HEK293 (cell line): ENCODE data around the gene MND1.
A peak's percentile ranks its signal among the peaks of the same experiment; 100 is the strongest.

ENCODE experiments used
- GLIS2 ChIP-seq: fragments of 450-650 bp; formaldehyde crosslinking; IDR thresholded peaks from 2 replicates; pipeline ENCODE4 v1.5.1; 2016; ENCODE audit warnings: missing biosample characterization, missing genetic modification characterization
- HOXA7 ChIP-seq: sonication (generic); formaldehyde crosslinking; IDR thresholded peaks from 2 replicates; pipeline ENCODE4 v1.8.1; 2022; ENCODE audit warnings: missing genetic modification reagents, borderline replicate concordance
- HOXC10 ChIP-seq: sonication (generic); formaldehyde crosslinking; IDR thresholded peaks from 2 replicates; pipeline ENCODE4 v1.8.1; 2023; ENCODE audit warnings: mild to moderate bottlenecking, missing genetic modification reagents
- KLF16 ChIP-seq: fragments of 450-650 bp; formaldehyde crosslinking; IDR thresholded peaks from 2 replicates; pipeline ENCODE4 v1.5.1; 2017; ENCODE audit warnings: missing biosample characterization, missing genetic modification characterization
- TCF7L2 ChIP-seq: IDR thresholded peaks from 2 replicates; pipeline ENCODE4 v1.6.1; 2011; ENCODE audit warnings: low read depth, mild to moderate bottlenecking, inconsistent platforms, low read length, moderate library complexity, borderline replicate concordance
- ZBTB17 ChIP-seq: fragments of 450-650 bp; formaldehyde crosslinking; IDR thresholded peaks from 2 replicates; pipeline ENCODE4 v1.5.1; 2016; ENCODE audit warnings: missing biosample characterization, missing genetic modification characterization
- ZFP3 ChIP-seq: fragments of 450-650 bp; formaldehyde crosslinking; IDR thresholded peaks from 2 replicates; pipeline ENCODE4 v1.5.1; 2016; ENCODE audit warnings: low read depth, missing biosample characterization, missing genetic modification characterization
- ZFP37 ChIP-seq: fragments of 450-650 bp; formaldehyde crosslinking; IDR thresholded peaks from 2 replicates; pipeline ENCODE4 v1.5.1; 2016; ENCODE audit warnings: missing biosample characterization, missing genetic modification characterization
- ZNF132 ChIP-seq: fragments of 450-650 bp; formaldehyde crosslinking; IDR thresholded peaks from 2 replicates; pipeline ENCODE4 v1.5.1; 2017; ENCODE audit warnings: missing biosample characterization, missing genetic modification characterization, borderline replicate concordance
- ZNF133 ChIP-seq: fragments of 450-650 bp; formaldehyde crosslinking; IDR thresholded peaks from 2 replicates; pipeline ENCODE4 v1.5.1; 2016; ENCODE audit warnings: missing biosample characterization, missing genetic modification characterization
- ZNF146 ChIP-seq: fragments of 450-650 bp; formaldehyde crosslinking; IDR thresholded peaks from 2 replicates; pipeline ENCODE4 v1.5.1; 2016; ENCODE audit warnings: missing biosample characterization, missing genetic modification characterization
- ZNF175 ChIP-seq: fragments of 450-650 bp; formaldehyde crosslinking; IDR thresholded peaks from 2 replicates; pipeline ENCODE4 v1.5.1; 2016; ENCODE audit warnings: missing biosample characterization, missing genetic modification characterization
- ZNF23 ChIP-seq: fragments of 450-650 bp; formaldehyde crosslinking; IDR thresholded peaks from 2 replicates; pipeline ENCODE4 v1.5.1; 2016; ENCODE audit warnings: missing biosample characterization, missing genetic modification characterization, borderline replicate concordance
- ZNF274 ChIP-seq, 2 experiments: fragments of 200-500 bp in 1 of 2; fragments of 450-650 bp in 1 of 2; sonication (Bioruptor generic) in 1 of 2; formaldehyde crosslinking in 1 of 2; IDR thresholded peaks; 2 replicates each; pipeline versions ENCODE4 v1.5.1 to v1.6.1; 2014 to 2016; ENCODE audit warnings: borderline replicate concordance in 1 of 2, inconsistent platforms in 1 of 2, low read length in 1 of 2, missing biosample characterization in 1 of 2, missing genetic modification characterization in 1 of 2
- ZNF48 ChIP-seq: fragments of 450-650 bp; formaldehyde crosslinking; IDR thresholded peaks from 2 replicates; pipeline ENCODE4 v1.5.1; 2016; ENCODE audit warnings: missing biosample characterization, missing genetic modification characterization
- ZNF510 ChIP-seq: fragments of 450-650 bp; formaldehyde crosslinking; IDR thresholded peaks from 2 replicates; pipeline ENCODE4 v1.5.1; 2018; ENCODE audit warnings: mild to moderate bottlenecking, missing genetic modification characterization, missing biosample characterization; ENCODE audit not compliant: insufficient replicate concordance
- ZNF549 ChIP-seq: fragments of 450-650 bp; IDR thresholded peaks from 2 replicates; pipeline ENCODE4 v1.5.1; 2018; ENCODE audit warnings: missing biosample characterization, missing genetic modification characterization, mild to moderate bottlenecking, inconsistent platforms, moderate library complexity
- ZNF555 ChIP-seq: fragments of 450-650 bp; formaldehyde crosslinking; conservative IDR thresholded peaks from 2 replicates; pipeline ENCODE4 v1.5.1; 2017; ENCODE audit warnings: missing biosample characterization, mild to moderate bottlenecking, missing genetic modification characterization, inconsistent platforms
- ZNF623 ChIP-seq: fragments of 450-650 bp; formaldehyde crosslinking; IDR thresholded peaks from 2 replicates; pipeline ENCODE4 v1.5.1; 2016; ENCODE audit warnings: missing biosample characterization, missing genetic modification characterization
- ZNF707 ChIP-seq: fragments of 450-650 bp; formaldehyde crosslinking; IDR thresholded peaks from 2 replicates; pipeline ENCODE4 v1.5.1; 2016; ENCODE audit warnings: missing biosample characterization, missing genetic modification characterization
- ZNF776 ChIP-seq: fragments of 450-650 bp; formaldehyde crosslinking; IDR thresholded peaks from 2 replicates; pipeline ENCODE4 v1.5.0; 2017; ENCODE audit warnings: missing biosample characterization, missing genetic modification characterization, borderline replicate concordance
- ZNF792 ChIP-seq: fragments of 450-650 bp; formaldehyde crosslinking; IDR thresholded peaks from 2 replicates; pipeline ENCODE4 v1.5.1; 2016; ENCODE audit warnings: missing biosample characterization, missing genetic modification characterization
- ZSCAN16 ChIP-seq: fragments of 450-650 bp; formaldehyde crosslinking; IDR thresholded peaks from 2 replicates; pipeline ENCODE4 v1.5.1; 2016; ENCODE audit warnings: missing biosample characterization, missing genetic modification characterization
- TF ChIP-seq, protein P1 (sequence below): fragments of 450-650 bp; formaldehyde crosslinking; IDR thresholded peaks from 2 replicates; pipeline ENCODE4 v1.5.1; 2017; ENCODE audit warnings: missing biosample characterization, missing genetic modification characterization
- TF ChIP-seq, protein P2 (sequence below): fragments of 450-650 bp; formaldehyde crosslinking; conservative IDR thresholded peaks from 2 replicates; pipeline ENCODE4 v1.5.1; 2016; ENCODE audit warnings: low read depth, missing biosample characterization, missing genetic modification characterization
- TF ChIP-seq, protein P3 (sequence below): fragments of 450-650 bp; formaldehyde crosslinking; IDR thresholded peaks from 2 replicates; pipeline ENCODE4 v1.5.1; 2016; ENCODE audit warnings: missing biosample characterization, missing genetic modification characterization, low read depth
- TF ChIP-seq, protein P4 (sequence below): fragments of 450-650 bp; formaldehyde crosslinking; IDR thresholded peaks from 2 replicates; pipeline ENCODE4 v1.5.1; 2016; ENCODE audit warnings: missing biosample characterization, missing genetic modification characterization
- TF ChIP-seq, protein P5 (sequence below): fragments of 450-650 bp; formaldehyde crosslinking; IDR thresholded peaks from 2 replicates; pipeline ENCODE4 v1.5.1; 2016; ENCODE audit warnings: missing biosample characterization, missing genetic modification characterization

MND1 gene

DNA sequence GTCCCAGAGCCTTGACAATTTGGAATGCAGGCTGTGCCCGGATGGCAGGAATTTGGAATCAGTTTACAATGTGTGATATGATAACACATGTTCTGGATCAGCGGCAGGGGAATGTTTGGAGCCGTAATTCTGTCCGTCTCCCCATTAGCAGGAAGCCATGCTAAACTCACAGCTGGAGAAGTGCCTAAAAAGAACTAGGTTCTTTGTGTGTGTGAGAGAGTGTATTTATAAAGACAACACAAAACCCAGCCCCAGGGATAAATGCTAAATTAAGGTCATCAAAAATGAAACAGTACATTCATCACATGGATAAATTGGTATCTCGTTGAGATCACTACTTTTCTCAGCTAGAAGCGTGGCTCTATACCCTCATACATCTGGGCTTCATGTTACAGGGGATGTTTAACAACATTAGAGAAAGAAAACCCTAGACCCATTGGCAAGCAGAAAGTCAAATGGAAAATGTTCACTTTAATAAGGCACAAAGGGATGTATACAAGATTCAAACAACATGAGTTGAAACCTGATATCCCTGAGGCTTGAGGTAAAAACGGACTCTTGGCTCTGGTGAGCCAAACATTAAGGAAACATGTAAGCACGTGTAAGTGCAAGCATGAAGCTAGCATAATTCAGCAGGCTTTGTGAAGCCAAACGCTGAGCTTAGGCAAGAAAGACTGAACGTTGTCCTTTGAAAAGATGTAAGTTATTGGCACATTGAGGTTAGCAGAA lies 103.7 kb downstream of the MND1 start (continued):
- TF ChIP-seq, protein P1, sequence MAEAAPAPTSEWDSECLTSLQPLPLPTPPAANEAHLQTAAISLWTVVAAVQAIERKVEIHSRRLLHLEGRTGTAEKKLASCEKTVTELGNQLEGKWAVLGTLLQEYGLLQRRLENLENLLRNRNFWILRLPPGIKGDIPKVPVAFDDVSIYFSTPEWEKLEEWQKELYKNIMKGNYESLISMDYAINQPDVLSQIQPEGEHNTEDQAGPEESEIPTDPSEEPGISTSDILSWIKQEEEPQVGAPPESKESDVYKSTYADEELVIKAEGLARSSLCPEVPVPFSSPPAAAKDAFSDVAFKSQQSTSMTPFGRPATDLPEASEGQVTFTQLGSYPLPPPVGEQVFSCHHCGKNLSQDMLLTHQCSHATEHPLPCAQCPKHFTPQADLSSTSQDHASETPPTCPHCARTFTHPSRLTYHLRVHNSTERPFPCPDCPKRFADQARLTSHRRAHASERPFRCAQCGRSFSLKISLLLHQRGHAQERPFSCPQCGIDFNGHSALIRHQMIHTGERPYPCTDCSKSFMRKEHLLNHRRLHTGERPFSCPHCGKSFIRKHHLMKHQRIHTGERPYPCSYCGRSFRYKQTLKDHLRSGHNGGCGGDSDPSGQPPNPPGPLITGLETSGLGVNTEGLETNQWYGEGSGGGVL: no peak
- TF ChIP-seq, protein P2, sequence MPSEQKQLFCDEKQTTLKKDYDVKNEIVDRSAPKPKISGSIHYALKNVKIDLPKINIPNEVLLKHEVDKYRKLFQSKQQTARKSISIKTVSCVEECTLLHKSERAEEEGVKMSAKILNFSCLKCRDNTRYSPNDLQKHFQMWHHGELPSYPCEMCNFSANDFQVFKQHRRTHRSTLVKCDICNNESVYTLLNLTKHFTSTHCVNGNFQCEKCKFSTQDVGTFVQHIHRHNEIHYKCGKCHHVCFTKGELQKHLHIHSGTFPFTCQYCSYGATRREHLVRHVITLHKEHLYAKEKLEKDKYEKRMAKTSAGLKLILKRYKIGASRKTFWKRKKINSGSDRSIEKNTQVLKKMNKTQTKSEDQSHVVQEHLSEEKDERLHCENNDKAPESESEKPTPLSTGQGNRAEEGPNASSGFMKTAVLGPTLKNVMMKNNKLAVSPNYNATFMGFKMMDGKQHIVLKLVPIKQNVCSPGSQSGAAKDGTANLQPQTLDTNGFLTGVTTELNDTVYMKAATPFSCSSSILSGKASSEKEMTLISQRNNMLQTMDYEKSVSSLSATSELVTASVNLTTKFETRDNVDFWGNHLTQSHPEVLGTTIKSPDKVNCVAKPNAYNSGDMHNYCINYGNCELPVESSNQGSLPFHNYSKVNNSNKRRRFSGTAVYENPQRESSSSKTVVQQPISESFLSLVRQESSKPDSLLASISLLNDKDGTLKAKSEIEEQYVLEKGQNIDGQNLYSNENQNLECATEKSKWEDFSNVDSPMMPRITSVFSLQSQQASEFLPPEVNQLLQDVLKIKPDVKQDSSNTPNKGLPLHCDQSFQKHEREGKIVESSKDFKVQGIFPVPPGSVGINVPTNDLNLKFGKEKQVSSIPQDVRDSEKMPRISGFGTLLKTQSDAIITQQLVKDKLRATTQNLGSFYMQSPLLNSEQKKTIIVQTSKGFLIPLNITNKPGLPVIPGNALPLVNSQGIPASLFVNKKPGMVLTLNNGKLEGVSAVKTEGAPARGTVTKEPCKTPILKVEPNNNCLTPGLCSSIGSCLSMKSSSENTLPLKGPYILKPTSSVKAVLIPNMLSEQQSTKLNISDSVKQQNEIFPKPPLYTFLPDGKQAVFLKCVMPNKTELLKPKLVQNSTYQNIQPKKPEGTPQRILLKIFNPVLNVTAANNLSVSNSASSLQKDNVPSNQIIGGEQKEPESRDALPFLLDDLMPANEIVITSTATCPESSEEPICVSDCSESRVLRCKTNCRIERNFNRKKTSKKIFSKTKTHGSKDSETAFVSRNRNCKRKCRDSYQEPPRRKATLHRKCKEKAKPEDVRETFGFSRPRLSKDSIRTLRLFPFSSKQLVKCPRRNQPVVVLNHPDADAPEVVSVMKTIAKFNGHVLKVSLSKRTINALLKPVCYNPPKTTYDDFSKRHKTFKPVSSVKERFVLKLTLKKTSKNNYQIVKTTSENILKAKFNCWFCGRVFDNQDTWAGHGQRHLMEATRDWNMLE: no peak
- TF ChIP-seq ZNF132 (tag by site-specific recombination): no peak
- no peak for TF ChIP-seq ZNF133
- TF ChIP-seq GLIS2: no peak
- no peak for TF ChIP-seq HOXC10
- TF ChIP-seq ZNF549 (tag by site-specific recombination): no peak
- no peak for TF ChIP-seq ZSCAN16 (tag by site-specific recombination)
- TF ChIP-seq TCF7L2: no peak
- TF ChIP-seq ZNF23 (tag by site-specific recombination): no peak
- no peak for TF ChIP-seq ZNF707 (tag by site-specific recombination)
- TF ChIP-seq ZNF510: no peak
- no peak for TF ChIP-seq KLF16 (tag by site-specific recombination)
- TF ChIP-seq, protein P3, sequence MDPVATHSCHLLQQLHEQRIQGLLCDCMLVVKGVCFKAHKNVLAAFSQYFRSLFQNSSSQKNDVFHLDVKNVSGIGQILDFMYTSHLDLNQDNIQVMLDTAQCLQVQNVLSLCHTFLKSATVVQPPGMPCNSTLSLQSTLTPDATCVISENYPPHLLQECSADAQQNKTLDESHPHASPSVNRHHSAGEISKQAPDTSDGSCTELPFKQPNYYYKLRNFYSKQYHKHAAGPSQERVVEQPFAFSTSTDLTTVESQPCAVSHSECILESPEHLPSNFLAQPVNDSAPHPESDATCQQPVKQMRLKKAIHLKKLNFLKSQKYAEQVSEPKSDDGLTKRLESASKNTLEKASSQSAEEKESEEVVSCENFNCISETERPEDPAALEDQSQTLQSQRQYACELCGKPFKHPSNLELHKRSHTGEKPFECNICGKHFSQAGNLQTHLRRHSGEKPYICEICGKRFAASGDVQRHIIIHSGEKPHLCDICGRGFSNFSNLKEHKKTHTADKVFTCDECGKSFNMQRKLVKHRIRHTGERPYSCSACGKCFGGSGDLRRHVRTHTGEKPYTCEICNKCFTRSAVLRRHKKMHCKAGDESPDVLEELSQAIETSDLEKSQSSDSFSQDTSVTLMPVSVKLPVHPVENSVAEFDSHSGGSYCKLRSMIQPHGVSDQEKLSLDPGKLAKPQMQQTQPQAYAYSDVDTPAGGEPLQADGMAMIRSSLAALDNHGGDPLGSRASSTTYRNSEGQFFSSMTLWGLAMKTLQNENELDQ: no peak
- no peak for TF ChIP-seq ZNF792 (tag by site-specific recombination)
- no peak for TF ChIP-seq ZNF48 (tag by site-specific recombination)
- no peak for TF ChIP-seq ZFP37
- 0 out of 2 replicates have a peak, but pooled peaks have one; percentile 12 for TF ChIP-seq ZFP3
- no peak for TF ChIP-seq ZNF555
- TF ChIP-seq, protein P4, sequence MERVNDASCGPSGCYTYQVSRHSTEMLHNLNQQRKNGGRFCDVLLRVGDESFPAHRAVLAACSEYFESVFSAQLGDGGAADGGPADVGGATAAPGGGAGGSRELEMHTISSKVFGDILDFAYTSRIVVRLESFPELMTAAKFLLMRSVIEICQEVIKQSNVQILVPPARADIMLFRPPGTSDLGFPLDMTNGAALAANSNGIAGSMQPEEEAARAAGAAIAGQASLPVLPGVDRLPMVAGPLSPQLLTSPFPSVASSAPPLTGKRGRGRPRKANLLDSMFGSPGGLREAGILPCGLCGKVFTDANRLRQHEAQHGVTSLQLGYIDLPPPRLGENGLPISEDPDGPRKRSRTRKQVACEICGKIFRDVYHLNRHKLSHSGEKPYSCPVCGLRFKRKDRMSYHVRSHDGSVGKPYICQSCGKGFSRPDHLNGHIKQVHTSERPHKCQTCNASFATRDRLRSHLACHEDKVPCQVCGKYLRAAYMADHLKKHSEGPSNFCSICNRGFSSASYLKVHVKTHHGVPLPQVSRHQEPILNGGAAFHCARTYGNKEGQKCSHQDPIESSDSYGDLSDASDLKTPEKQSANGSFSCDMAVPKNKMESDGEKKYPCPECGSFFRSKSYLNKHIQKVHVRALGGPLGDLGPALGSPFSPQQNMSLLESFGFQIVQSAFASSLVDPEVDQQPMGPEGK (tag by site-specific recombination): no peak
- TF ChIP-seq, protein P5, sequence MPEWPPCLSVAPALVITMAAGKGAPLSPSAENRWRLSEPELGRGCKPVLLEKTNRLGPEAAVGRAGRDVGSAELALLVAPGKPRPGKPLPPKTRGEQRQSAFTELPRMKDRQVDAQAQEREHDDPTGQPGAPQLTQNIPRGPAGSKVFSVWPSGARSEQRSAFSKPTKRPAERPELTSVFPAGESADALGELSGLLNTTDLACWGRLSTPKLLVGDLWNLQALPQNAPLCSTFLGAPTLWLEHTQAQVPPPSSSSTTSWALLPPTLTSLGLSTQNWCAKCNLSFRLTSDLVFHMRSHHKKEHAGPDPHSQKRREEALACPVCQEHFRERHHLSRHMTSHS (tag by site-specific recombination): no peak
- 0 out of 2 replicates have a peak, but pooled peaks have one; percentile 11 for TF ChIP-seq ZBTB17 (tag by site-specific recombination)
- no peak for TF ChIP-seq HOXA7 (CRISPR knock-in tag)
- no peak for TF ChIP-seq ZNF623 (tag by site-specific recombination)
- no peak for TF ChIP-seq ZNF146 (tag by site-specific recombination)
- TF ChIP-seq ZNF274 (IDR thresholded peaks at IDR 0.05; ENCODE audit: low read length): no peak
- TF ChIP-seq ZNF274 (tag by site-specific recombination; IDR thresholded peaks at IDR 0.05; ENCODE audit: borderline replicate concordance): no peak
- TF ChIP-seq ZNF175: no peak
- no peak for TF ChIP-seq ZNF776 (tag by site-specific recombination)
